AG10803 (cell line): ENCODE results near the gene FMR1NB.

Source experiments
- DNase-seq: peaks from one replicate; pipeline ENCODE4 v3.0.0; 2010; ENCODE audit warnings: low read depth
- H3K4me3 ChIP-seq: 2 replicates; pipeline ENCODE4 v1.5.1; 2011; ENCODE audit warnings: mild to moderate bottlenecking, low read length, control low read depth
- TF ChIP-seq, protein P1 (sequence below): conservative IDR thresholded peaks from 2 replicates; pipeline ENCODE4 v1.5.1; 2011; ENCODE audit warnings: mild to moderate bottlenecking, low read length, control low read depth, inconsistent platforms

FMR1NB gene, protein sequence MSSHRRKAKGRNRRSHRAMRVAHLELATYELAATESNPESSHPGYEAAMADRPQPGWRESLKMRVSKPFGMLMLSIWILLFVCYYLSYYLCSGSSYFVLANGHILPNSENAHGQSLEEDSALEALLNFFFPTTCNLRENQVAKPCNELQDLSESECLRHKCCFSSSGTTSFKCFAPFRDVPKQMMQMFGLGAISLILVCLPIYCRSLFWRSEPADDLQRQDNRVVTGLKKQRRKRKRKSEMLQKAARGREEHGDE

DNA sequence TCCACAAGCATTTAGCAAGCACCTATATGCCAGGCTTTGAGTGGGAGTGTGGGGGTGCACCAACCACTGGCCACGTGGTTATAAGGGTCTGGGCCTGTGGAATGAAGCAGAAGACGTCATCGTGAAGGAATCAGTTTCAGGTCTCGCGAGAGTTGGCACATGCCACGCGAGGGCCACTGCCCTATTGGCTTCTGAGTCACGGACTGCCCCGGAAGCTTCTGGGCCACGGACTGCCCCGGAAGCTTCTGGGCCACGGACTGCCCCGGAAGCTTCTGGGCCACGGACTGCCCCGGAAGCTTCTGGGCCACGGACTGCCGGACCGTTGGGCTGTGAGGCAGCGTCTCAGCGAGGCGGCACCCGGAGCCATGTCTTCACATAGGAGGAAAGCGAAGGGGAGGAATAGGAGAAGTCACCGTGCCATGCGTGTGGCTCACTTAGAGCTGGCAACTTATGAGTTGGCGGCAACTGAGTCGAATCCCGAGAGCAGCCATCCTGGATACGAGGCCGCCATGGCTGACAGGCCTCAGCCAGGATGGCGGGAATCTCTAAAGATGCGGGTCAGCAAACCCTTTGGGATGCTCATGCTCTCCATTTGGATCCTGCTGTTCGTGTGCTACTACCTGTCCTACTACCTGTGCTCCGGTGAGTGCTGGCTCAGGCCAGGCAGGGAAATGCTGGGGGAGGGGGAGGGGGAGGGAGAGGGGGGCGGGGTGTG, at the start of gene FMR1NB:
FMR1NB (plus strand) TSS at position 300 of the 715 bp plus-strand sequence; CDS start at position 366, 66 bp downstream.
- no peak within 1 kb of the TSS for H3K4me3 ChIP-seq
- TF ChIP-seq, protein P1, sequence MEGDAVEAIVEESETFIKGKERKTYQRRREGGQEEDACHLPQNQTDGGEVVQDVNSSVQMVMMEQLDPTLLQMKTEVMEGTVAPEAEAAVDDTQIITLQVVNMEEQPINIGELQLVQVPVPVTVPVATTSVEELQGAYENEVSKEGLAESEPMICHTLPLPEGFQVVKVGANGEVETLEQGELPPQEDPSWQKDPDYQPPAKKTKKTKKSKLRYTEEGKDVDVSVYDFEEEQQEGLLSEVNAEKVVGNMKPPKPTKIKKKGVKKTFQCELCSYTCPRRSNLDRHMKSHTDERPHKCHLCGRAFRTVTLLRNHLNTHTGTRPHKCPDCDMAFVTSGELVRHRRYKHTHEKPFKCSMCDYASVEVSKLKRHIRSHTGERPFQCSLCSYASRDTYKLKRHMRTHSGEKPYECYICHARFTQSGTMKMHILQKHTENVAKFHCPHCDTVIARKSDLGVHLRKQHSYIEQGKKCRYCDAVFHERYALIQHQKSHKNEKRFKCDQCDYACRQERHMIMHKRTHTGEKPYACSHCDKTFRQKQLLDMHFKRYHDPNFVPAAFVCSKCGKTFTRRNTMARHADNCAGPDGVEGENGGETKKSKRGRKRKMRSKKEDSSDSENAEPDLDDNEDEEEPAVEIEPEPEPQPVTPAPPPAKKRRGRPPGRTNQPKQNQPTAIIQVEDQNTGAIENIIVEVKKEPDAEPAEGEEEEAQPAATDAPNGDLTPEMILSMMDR: no peak
- DNase-seq: no peak

DNA sequence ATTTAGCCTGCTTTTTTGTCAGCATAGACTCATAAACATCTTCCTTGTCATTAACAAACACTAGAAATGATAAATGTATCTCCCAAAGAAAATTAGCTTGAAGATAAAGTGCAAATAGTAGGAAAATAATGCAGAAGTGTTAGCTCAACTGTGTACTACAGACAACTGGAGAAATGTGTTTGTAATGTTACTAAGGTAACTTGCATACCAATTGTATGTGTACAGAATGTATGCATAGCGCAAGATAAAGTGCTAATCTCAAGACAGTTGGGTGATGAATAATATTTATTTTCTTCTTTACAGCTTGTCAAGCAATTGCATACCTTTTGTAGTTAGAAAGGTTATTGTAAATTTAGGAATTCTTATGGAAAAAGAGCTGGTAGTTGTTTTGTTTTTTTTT, 47.3 kb upstream of the FMR1NB start:
- TF ChIP-seq, protein P1: no peak
- H3K4me3 ChIP-seq: no peak overlapping the region
- no peak for DNase-seq

DNA sequence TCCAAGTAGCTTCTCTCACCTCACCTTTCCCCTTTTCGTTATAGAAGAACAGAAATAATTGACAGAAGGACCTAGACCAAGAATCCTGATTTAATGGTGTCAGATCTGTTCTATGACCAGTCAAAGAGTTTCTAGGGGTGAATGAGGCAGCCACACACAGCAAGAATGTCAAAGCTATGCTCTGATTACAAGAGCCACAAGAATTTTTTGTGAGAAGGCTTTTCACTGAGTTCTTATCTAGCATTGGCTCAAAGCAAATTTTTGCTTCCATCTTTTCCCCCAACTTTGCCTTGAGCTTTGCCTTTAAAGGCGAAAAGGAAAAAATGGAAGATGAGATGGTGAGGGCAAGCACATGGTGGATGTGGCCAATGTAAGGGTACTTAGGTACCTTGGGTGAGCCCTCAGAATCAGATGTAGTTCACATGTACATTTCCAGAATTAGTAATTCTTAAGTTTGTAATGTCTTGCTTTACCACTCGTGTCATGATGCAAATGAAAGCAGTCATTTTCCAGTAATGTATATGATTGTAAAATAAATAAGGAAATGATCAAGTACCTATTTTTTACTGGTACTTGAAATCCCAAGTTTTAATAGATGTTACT, 45.9 kb upstream of the FMR1NB start:
- TF ChIP-seq, protein P1: no peak
- DNase-seq: no peak
- H3K4me3 ChIP-seq: no peak overlapping the region

DNA sequence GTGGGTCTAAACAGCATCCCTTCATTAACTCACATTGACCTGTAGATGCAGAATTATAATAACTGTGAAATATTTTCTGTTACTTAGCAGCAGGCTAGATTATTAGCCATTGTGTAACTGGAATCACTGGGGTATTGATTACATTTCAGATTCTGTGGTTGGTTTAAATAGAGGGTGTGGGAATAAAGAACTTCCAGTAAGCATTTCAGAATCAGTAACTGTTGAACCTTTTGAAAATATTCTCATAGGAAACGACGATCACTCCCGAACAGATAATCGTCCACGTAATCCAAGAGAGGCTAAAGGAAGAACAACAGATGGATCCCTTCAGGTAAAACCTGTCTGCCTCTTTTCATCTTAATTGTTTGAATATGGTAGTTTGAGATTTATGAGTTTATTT, 35.9 kb upstream of the FMR1NB start:
- no peak for DNase-seq
- TF ChIP-seq, protein P1: no peak

DNA sequence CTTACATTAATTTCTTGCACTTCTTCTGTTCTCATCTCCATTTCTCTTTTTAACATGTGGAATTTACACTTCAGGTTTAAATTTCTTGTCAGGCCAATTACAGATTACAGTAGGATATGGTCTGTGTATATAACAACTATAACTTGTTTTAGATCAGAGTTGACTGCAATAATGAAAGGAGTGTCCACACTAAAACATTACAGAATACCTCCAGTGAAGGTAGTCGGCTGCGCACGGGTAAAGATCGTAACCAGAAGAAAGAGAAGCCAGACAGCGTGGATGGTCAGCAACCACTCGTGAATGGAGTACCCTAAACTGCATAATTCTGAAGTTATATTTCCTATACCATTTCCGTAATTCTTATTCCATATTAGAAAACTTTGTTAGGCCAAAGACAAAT, 32.6 kb upstream of the FMR1NB start:
- DNase-seq: no peak
- no peak overlapping the region for H3K4me3 ChIP-seq
- TF ChIP-seq, protein P1: no peak

More for the DNA sequence above, 35.9 kb upstream of the FMR1NB start:
- no peak overlapping the region for H3K4me3 ChIP-seq

DNA sequence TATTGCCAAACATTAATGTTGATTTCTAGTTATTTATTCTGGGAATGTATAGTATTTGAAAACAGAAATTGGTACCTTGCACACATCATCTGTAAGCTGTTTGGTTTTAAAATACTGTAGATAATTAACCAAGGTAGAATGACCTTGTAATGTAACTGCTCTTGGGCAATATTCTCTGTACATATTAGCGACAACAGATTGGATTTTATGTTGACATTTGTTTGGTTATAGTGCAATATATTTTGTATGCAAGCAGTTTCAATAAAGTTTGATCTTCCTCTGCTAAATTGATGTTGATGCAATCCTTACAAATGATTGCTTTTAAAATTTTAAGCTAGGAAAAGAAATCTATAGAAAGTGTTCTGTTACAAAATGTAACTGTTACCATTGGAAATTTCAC, 30.8 kb upstream of the FMR1NB start:
- TF ChIP-seq, protein P1: no peak
- DNase-seq: no peak

More for the DNA sequence above, 30.8 kb upstream of the FMR1NB start:
- no peak overlapping the region for H3K4me3 ChIP-seq
